ENCODE data around the gene MCRIP2. TPM values are rescaled to one million over a fixed set of nuclear protein-coding genes. Genes with fewer than 3 reads are reported as not detected.

MCRIP2 gene
- 17.0 TPM for total RNA-seq
- 25.2 TPM for polyA plus RNA-seq
- long read RNA-seq, donor 1 = 0 reads
- long read RNA-seq, donor 2 = 0 reads
- long read RNA-seq, donor 3, partial matches to known transcripts = 0 of 7 reads
- long read RNA-seq, donor 3, other reads (novel, unspliced or antisense) = 0 of 7 reads
- long read RNA-seq, donor 4, partial matches to known transcripts = 0 of 7 reads
- long read RNA-seq, donor 4, other reads (novel, unspliced or antisense) = 0 of 7 reads
- long read RNA-seq, donor 5, transcript MCRIP2-201 (5 exons, 946 nt) = major isoform, 9 of 19 reads
- long read RNA-seq, donor 5, transcript MCRIP2-204 (1 exons, 1,728 nt) = minor isoform, 6 of 19 reads
- long read RNA-seq, donor 5, partial matches to known transcripts = 0 of 19 reads
- long read RNA-seq, donor 5, other reads (novel, unspliced or antisense) = 0 of 19 reads
- long read RNA-seq, donor 6, partial matches to known transcripts = 0 of 10 reads
- long read RNA-seq, donor 6, other reads (novel, unspliced or antisense) = 0 of 10 reads
- long read RNA-seq, donor 7, transcript MCRIP2-201 (5 exons, 946 nt) = major isoform, 7 of 7 reads
- long read RNA-seq, donor 7, partial matches to known transcripts = 0 of 7 reads
- long read RNA-seq, donor 7, other reads (novel, unspliced or antisense) = 0 of 7 reads
- long read RNA-seq, donor 8 = 0 reads
- long read RNA-seq, donor 9, partial matches to known transcripts = 0 of 5 reads
- long read RNA-seq, donor 9, other reads (novel, unspliced or antisense) = 0 of 5 reads
- long read RNA-seq, donor 10, partial matches to known transcripts = 0 of 7 reads
- long read RNA-seq, donor 10, other reads (novel, unspliced or antisense) = 0 of 7 reads

- Histone ChIP-seq H3K27ac (ENCODE audit: low read depth in 1 of 2, low read length in 1 of 2) (peak within 1 kb of the TSS in 1 of 2 donors; percentile 52), H3K27me3 (ENCODE audit: control insufficient read depth in 2 of 2, insufficient read depth in 1 of 2, low read length in 1 of 2) (peaks cover 26 to 34% of the 10 kb centered on the region in 2 donors), H3K4me1 (ENCODE audit: control insufficient read depth in 2 of 2, insufficient read depth in 2 of 2, low read length in 2 of 2) (peaks cover 10 to 21% of the 10 kb centered on the region in 2 donors), H3K4me3 (ENCODE audit: low read length in 2 of 2) (peak within 1 kb of the TSS; percentile 40 to 64), H3K9me3 (ENCODE audit: control insufficient read depth in 2 of 2, insufficient read depth in 1 of 2, low read length in 1 of 2) (peaks cover 0 to 3% of the 10 kb centered on the region in 2 donors), H3K36me3 (ENCODE audit: control insufficient read depth in 2 of 2, insufficient read depth in 2 of 2, low read length in 1 of 2) (no peaks in the 10 kb centered on the region)
- DNase-seq (ENCODE audit: low read depth in 6 of 9, low spot score in 9 of 9) = peak in 2 of 9 donors; percentile 35 to 66
- WGBS = 2% methylated on average over 81 of the region's 81 CpGs
These were observed at the start of gene MCRIP2 for GRCh38 chr16:641326-642188. Gene MCRIP2, plus strand, starts transcription at chr16:641828. Its CDS starts 164 bp downstream, at chr16:641992.

- Histone ChIP-seq H3K9me3 (ENCODE audit: control insufficient read depth in 2 of 2, insufficient read depth in 1 of 2, low read length in 1 of 2) (peaks cover 0 to 3% of the 10 kb centered on the region in 2 donors), H3K4me3 (ENCODE audit: low read length in 2 of 2) (peak overlapping the region in 1 of 2 donors; percentile 7), H3K36me3 (ENCODE audit: control insufficient read depth in 2 of 2, insufficient read depth in 2 of 2, low read length in 1 of 2) (peaks cover 26% of the 10 kb centered on the region in 2 donors), H3K27ac (ENCODE audit: low read depth in 1 of 2, low read length in 1 of 2) (peak overlapping the region; percentile 32 to 36), H3K4me1 (ENCODE audit: control insufficient read depth in 2 of 2, insufficient read depth in 2 of 2, low read length in 2 of 2) (peaks cover 26 to 69% of the 10 kb centered on the region in 2 donors), H3K27me3 (ENCODE audit: control insufficient read depth in 2 of 2, insufficient read depth in 1 of 2, low read length in 1 of 2) (no peaks in the 10 kb centered on the region)
- WGBS = 94% methylated on average over 15 of the region's 15 CpGs
- no peak for DNase-seq (ENCODE audit: low read depth in 6 of 9, low spot score in 9 of 9)
These were observed 49.6 kb upstream of the MCRIP2 start for GRCh38 chr16:591892-592517.

GRCh38 chr16:592518-593306 lies 48.9 kb upstream of the MCRIP2 start:
- WGBS = 87% methylated on average over 24 of the region's 24 CpGs
- H3K27ac ChIP-seq (ENCODE audit: low read depth in 1 of 2, low read length in 1 of 2) = peak overlapping the region; percentile 38 to 44
- H3K4me3 ChIP-seq (ENCODE audit: low read length in 2 of 2) = no peak overlapping the region
- DNase-seq (ENCODE audit: low read depth in 6 of 9, low spot score in 9 of 9) = no peak
- H3K36me3 ChIP-seq (ENCODE audit: control insufficient read depth in 2 of 2, insufficient read depth in 2 of 2, low read length in 1 of 2) = peaks cover 28 to 29% of the 10 kb centered on the region in 2 donors
- H3K27me3 ChIP-seq (ENCODE audit: control insufficient read depth in 2 of 2, insufficient read depth in 1 of 2, low read length in 1 of 2) = no peaks in the 10 kb centered on the region
- peaks cover 25 to 64% of the 10 kb centered on the region in 2 donors for H3K4me1 ChIP-seq (ENCODE audit: control insufficient read depth in 2 of 2, insufficient read depth in 2 of 2, low read length in 2 of 2)
- H3K9me3 ChIP-seq (ENCODE audit: control insufficient read depth in 2 of 2, insufficient read depth in 1 of 2, low read length in 1 of 2) = peaks cover 0 to 3% of the 10 kb centered on the region in 2 donors

GRCh38 chr16:593406-593805 lies 48.2 kb upstream of the MCRIP2 start:
- Histone ChIP-seq H3K27ac (ENCODE audit: low read depth in 1 of 2, low read length in 1 of 2) (peak overlapping the region in 1 of 2 donors; percentile 44), H3K4me1 (ENCODE audit: control insufficient read depth in 2 of 2, insufficient read depth in 2 of 2, low read length in 2 of 2) (peaks cover 18 to 58% of the 10 kb centered on the region in 2 donors), H3K9me3 (ENCODE audit: control insufficient read depth in 2 of 2, insufficient read depth in 1 of 2, low read length in 1 of 2) (peaks cover 0 to 3% of the 10 kb centered on the region in 2 donors), H3K36me3 (ENCODE audit: control insufficient read depth in 2 of 2, insufficient read depth in 2 of 2, low read length in 1 of 2) (peaks cover 28 to 29% of the 10 kb centered on the region in 2 donors), H3K27me3 (ENCODE audit: control insufficient read depth in 2 of 2, insufficient read depth in 1 of 2, low read length in 1 of 2) (no peaks in the 10 kb centered on the region), H3K4me3 (ENCODE audit: low read length in 2 of 2) (no peak overlapping the region)
- WGBS = 94% methylated on average over 9 of the region's 9 CpGs
- no peak for DNase-seq (ENCODE audit: low read depth in 6 of 9, low spot score in 9 of 9)

- 95% methylated on average over 16 of the region's 16 CpGs for WGBS
- peaks cover 17 to 55% of the 10 kb centered on the region in 2 donors for H3K4me1 ChIP-seq (ENCODE audit: control insufficient read depth in 2 of 2, insufficient read depth in 2 of 2, low read length in 2 of 2)
- H3K27ac ChIP-seq (ENCODE audit: low read depth in 1 of 2, low read length in 1 of 2) = peak overlapping the region in 1 of 2 donors; percentile 44
- H3K9me3 ChIP-seq (ENCODE audit: control insufficient read depth in 2 of 2, insufficient read depth in 1 of 2, low read length in 1 of 2) = peaks cover 0 to 3% of the 10 kb centered on the region in 2 donors
- no peak overlapping the region for H3K4me3 ChIP-seq (ENCODE audit: low read length in 2 of 2)
- no peak for DNase-seq (ENCODE audit: low read depth in 6 of 9, low spot score in 9 of 9)
- no peaks in the 10 kb centered on the region for H3K27me3 ChIP-seq (ENCODE audit: control insufficient read depth in 2 of 2, insufficient read depth in 1 of 2, low read length in 1 of 2)
- H3K36me3 ChIP-seq (ENCODE audit: control insufficient read depth in 2 of 2, insufficient read depth in 2 of 2, low read length in 1 of 2) = peaks cover 30 to 33% of the 10 kb centered on the region in 2 donors
These were observed 47.8 kb upstream of the MCRIP2 start for GRCh38 chr16:593807-594206.

GRCh38 chr16:595094-595528 lies 46.5 kb upstream of the MCRIP2 start:
- Histone ChIP-seq H3K9me3 (ENCODE audit: control insufficient read depth in 2 of 2, insufficient read depth in 1 of 2, low read length in 1 of 2) (peaks cover 0 to 3% of the 10 kb centered on the region in 2 donors), H3K4me1 (ENCODE audit: control insufficient read depth in 2 of 2, insufficient read depth in 2 of 2, low read length in 2 of 2) (peaks cover 17 to 57% of the 10 kb centered on the region in 2 donors), H3K27me3 (ENCODE audit: control insufficient read depth in 2 of 2, insufficient read depth in 1 of 2, low read length in 1 of 2) (no peaks in the 10 kb centered on the region), H3K27ac (ENCODE audit: low read depth in 1 of 2, low read length in 1 of 2) (no peak overlapping the region), H3K36me3 (ENCODE audit: control insufficient read depth in 2 of 2, insufficient read depth in 2 of 2, low read length in 1 of 2) (peaks cover 35 to 42% of the 10 kb centered on the region in 2 donors), H3K4me3 (ENCODE audit: low read length in 2 of 2) (no peak overlapping the region)
- WGBS = 88% methylated on average over 18 of the region's 18 CpGs
- peak in 1 of 9 donors; percentile 37 for DNase-seq (ENCODE audit: low read depth in 6 of 9, low spot score in 9 of 9)

GRCh38 chr16:595942-596735 lies 45.5 kb upstream of the MCRIP2 start:
- peak overlapping the region in 1 of 2 donors; percentile 4 for H3K27ac ChIP-seq (ENCODE audit: low read depth in 1 of 2, low read length in 1 of 2)
- DNase-seq (ENCODE audit: low read depth in 6 of 9, low spot score in 9 of 9) = no peak
- H3K27me3 ChIP-seq (ENCODE audit: control insufficient read depth in 2 of 2, insufficient read depth in 1 of 2, low read length in 1 of 2) = no peaks in the 10 kb centered on the region
- H3K36me3 ChIP-seq (ENCODE audit: control insufficient read depth in 2 of 2, insufficient read depth in 2 of 2, low read length in 1 of 2) = peaks cover 35 to 42% of the 10 kb centered on the region in 2 donors
- no peak overlapping the region for H3K4me3 ChIP-seq (ENCODE audit: low read length in 2 of 2)
- H3K9me3 ChIP-seq (ENCODE audit: control insufficient read depth in 2 of 2, insufficient read depth in 1 of 2, low read length in 1 of 2) = no peaks in the 10 kb centered on the region
- peaks cover 18 to 60% of the 10 kb centered on the region in 2 donors for H3K4me1 ChIP-seq (ENCODE audit: control insufficient read depth in 2 of 2, insufficient read depth in 2 of 2, low read length in 2 of 2)
- WGBS = 94% methylated on average over 34 of the region's 34 CpGs
